ENCODE results near the gene PDE6B. TPM values are rescaled to one million over a fixed set of nuclear protein-coding genes. Genes with fewer than 3 reads are reported as not detected.
"Not testable (repeated sequence)": the region's sequence is repeated elsewhere in the genome, so short reads cannot be mapped to it uniquely, and the experiment has no call there.

Gene PDE6B
- total RNA-seq, 1 donor from 2014 or later: 3.5 TPM

- not testable (repeated sequence) for DNase-seq
Observed at GRCh38 chr4:669806-670559, 44.6 kb downstream of the PDE6B start.

GRCh38 chr4:671769-672168 lies 46.4 kb downstream of the PDE6B start:
- DNase-seq: no peak

- peak; percentile 33 for DNase-seq
Observed at GRCh38 chr4:673349-674091, 48.1 kb downstream of the PDE6B start.

GRCh38 chr4:674172-675035 lies 49.0 kb downstream of the PDE6B start, which contains the start of the genes ATP5ME and MYL5:
Gene ATP5ME (minus strand): TSS chr4:674276. CDS start chr4:674247, 29 bp downstream.
Gene MYL5 (plus strand): TSS chr4:674542. CDS start chr4:678027, 3,485 bp downstream.
- DNase-seq: peak; percentile 99

- DNase-seq: peak; percentile 17
Observed at GRCh38 chr4:675036-675882, 49.9 kb downstream of the PDE6B start.

- DNase-seq: peak; percentile 87
Observed at GRCh38 chr4:675980-676870, 50.9 kb downstream of the PDE6B start.

- peak; percentile 80 for DNase-seq
Observed at GRCh38 chr4:676871-677235, 51.5 kb downstream of the PDE6B start.

- peak; percentile 81 for DNase-seq
Observed at GRCh38 chr4:677431-678293, 52.3 kb downstream of the PDE6B start.

GRCh38 chr4:678331-679103 lies 53.1 kb downstream of the PDE6B start:
- peak; percentile 21 for DNase-seq

- DNase-seq: no peak
Observed at GRCh38 chr4:679104-679481, 53.7 kb downstream of the PDE6B start.

GRCh38 chr4:679629-680028 lies 54.3 kb downstream of the PDE6B start:
- DNase-seq: no peak

GRCh38 chr4:680091-680490 lies 54.7 kb downstream of the PDE6B start:
- no peak for DNase-seq

GRCh38 chr4:680551-680927 lies 55.2 kb downstream of the PDE6B start:
- DNase-seq: no peak

- DNase-seq: peak; percentile 72
Observed at GRCh38 chr4:680928-681645, 55.7 kb downstream of the PDE6B start.

- DNase-seq: peak; percentile 38
Observed at GRCh38 chr4:681736-682451, 56.5 kb downstream of the PDE6B start.

GRCh38 chr4:682490-683172 lies 57.3 kb downstream of the PDE6B start:
- DNase-seq: no peak
